Measurements from ENCODE around the gene TNFRSF4. TPM values are rescaled to one million over a fixed set of nuclear protein-coding genes. Genes with fewer than 3 reads are reported as not detected.
"Not testable (repeated sequence)": the region's sequence is repeated elsewhere in the genome, so short reads cannot be mapped to it uniquely, and the experiment has no call there.

Gene TNFRSF4
- total and polyA plus RNA-seq, 10 donors, result 6.6 to 23.4 (median 13.6) TPM

GRCh38 chr1:1197188-1197500 lies 16.8 kb downstream of the TNFRSF4 start:
- Histone ChIP-seq H3K4me1 (peaks cover 3 to 20% (median 10%) of the 10 kb centered on the region in 6 donors), H3K27me3 (replicated peaks in 1 of 7) (peaks cover 0 to 30% (median 7%) of the 10 kb centered on the region in 7 donors), H3K27ac (no peak overlapping the region), H3K9me3 (peaks cover 0 to 18% (median 14%) of the 10 kb centered on the region in 8 donors), H3K4me3 (no peak overlapping the region), H3K36me3 (no peaks in the 10 kb centered on the region)
- intact Hi-C loops (cut with DNase I; ENCODE audit: low total_unique reads), result no loop called here
- TF ChIP-seq POLR2AphosphoS5 (IDR thresholded peaks at IDR 0.05) (no peak), CTCF (IDR thresholded peaks at IDR 0.05 in 8 of 11, conservative IDR thresholded peaks at IDR 0.05 in 3 of 11) (no peak), POLR2A (IDR thresholded peaks at IDR 0.05) (no peak)
- 89 to 95% (median 91%) methylated on average over 8 of the region's 8 CpGs for WGBS, 5 donors
- DNase-seq, result no peak

DNA sequence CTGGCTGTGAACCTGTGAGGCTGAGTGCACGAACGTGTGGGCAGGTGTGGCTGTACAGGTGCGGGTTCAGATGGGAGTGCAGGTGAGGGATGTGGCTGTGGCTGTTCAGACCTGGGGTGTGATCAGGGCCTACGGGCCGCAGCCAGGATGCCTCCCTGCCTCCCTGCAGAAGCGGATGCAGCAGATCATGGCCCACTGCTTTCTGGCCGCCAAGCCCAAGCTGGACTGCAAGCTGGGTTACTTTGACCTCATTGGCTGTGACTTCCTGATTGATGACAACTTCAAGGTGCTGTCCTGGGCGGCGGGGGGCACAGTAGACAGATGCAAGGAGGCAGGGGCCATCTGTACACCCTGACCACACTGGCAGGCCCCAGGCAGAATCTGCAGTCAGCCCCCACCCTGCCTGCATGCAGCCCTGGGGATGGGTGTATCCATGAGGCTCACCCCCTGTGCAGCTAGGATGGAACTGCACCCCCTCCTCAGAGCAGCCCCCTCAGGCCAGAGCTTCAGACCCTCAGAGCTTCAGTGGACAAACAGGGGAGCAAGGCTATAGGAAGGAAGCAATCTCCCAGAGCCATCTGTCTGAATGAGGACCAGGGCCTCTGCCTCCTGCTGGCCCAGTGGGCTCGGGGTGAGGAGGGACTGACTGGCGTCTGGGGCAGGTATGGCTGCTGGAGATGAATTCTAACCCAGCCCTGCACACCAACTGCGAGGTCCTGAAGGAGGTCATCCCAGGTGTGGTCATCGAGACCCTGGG lies 17.3 kb downstream of the TNFRSF4 start:
- Histone ChIP-seq H3K27me3 (replicated peaks in 1 of 7) (peaks cover 0 to 30% (median 7%) of the 10 kb centered on the region in 7 donors), H3K4me1 (peaks cover 3 to 19% (median 10%) of the 10 kb centered on the region in 6 donors), H3K9me3 (peaks cover 0 to 22% (median 17%) of the 10 kb centered on the region in 8 donors), H3K27ac (no peak overlapping the region), H3K4me3 (no peak overlapping the region), H3K36me3 (no peaks in the 10 kb centered on the region)
- WGBS, 5 donors, result 79 to 87% (median 84%) methylated on average over 9 to 13 of the region's 13 CpGs
- intact Hi-C loops (cut with DNase I; ENCODE audit: low total_unique reads), result no loop called here
- TF ChIP-seq CTCF (IDR thresholded peaks at IDR 0.05 in 8 of 11, conservative IDR thresholded peaks at IDR 0.05 in 3 of 11) (no peak), POLR2AphosphoS5 (IDR thresholded peaks at IDR 0.05) (no peak), POLR2A (IDR thresholded peaks at IDR 0.05) (no peak)
- DNase-seq, result no peak

DNA sequence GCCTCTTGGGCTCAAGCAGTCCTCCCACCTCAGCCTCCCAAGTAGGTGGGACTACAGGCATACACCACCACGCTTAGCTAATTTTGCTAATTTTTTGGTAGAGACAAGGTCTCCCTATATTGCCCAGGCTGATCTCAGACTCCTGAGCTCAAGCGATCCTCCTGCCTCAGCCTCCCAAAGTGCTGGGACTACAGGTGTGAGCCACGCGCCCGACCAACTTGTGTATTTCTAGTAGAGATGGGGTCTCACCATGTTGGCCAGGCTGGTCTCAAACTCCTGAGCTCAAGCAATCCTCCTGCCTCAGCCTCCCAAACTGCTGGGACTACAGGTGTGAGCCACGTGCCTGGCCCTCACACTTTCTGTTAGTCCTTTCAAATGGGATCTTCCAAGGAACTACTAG lies 18.2 kb downstream of the TNFRSF4 start:
- intact Hi-C loops (cut with DNase I; ENCODE audit: low total_unique reads), result not testable (repeated sequence)

GRCh38 chr1:1194723-1195122 lies 19.2 kb downstream of the TNFRSF4 start:
- Histone ChIP-seq H3K9me3 (peaks cover 0 to 23% (median 17%) of the 10 kb centered on the region in 8 donors), H3K27ac (no peak overlapping the region), H3K4me1 (peaks cover 0 to under 1% (median 0%) of the 10 kb centered on the region in 6 donors), H3K27me3 (replicated peaks in 1 of 7) (peaks cover 0 to 11% (median 0%) of the 10 kb centered on the region in 7 donors), H3K4me3 (no peak overlapping the region), H3K36me3 (no peaks in the 10 kb centered on the region)
- intact Hi-C loops (cut with DNase I; ENCODE audit: low total_unique reads), result no loop called here
- no peak for TF ChIP-seq POLR2AphosphoS5 (IDR thresholded peaks at IDR 0.05)
- 61 to 95% (median 94%) methylated on average over 3 of the region's 3 CpGs for WGBS, 5 donors
- no peak for DNase-seq

More for the DNA sequence above, 18.2 kb downstream of the TNFRSF4 start:
- Histone ChIP-seq H3K9me3 (peaks cover 0 to 23% (median 17%) of the 10 kb centered on the region in 8 donors), H3K4me1 (peaks cover 3 to 10% (median 6%) of the 10 kb centered on the region in 6 donors), H3K27me3 (replicated peaks in 1 of 7) (peaks cover 0 to 21% (median 0%) of the 10 kb centered on the region in 7 donors)
- 84 to 100% (median 97%) methylated on average over 6 of the region's 6 CpGs for WGBS, 5 donors
- H3K36me3 ChIP-seq, H3K27ac ChIP-seq, DNase-seq, H3K4me3 ChIP-seq: not testable (repeated sequence)

DNA sequence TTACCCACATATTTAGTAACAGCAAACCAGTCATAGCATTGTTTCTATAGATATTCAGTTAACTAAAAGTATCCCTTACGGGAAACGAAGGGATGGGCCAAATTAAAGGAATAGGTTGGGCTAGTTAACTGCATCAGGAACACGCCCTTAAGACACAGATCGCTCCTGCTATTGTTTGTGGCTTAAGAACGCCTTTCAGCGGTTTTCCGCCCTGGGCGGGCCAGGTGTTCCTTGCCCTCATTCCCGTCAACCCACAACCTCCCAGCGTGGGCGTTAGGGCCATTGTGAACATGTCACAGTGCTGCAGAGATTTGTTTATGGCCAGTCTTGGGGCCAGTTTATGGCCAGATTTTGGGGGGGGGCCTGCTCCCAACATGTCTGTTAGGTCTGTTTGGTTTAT lies 22.2 kb downstream of the TNFRSF4 start:
- Histone ChIP-seq H3K9me3 (peaks cover 0 to 23% (median 17%) of the 10 kb centered on the region in 8 donors), H3K4me1 (peaks cover 0 to 5% (median 0%) of the 10 kb centered on the region in 6 donors), H3K4me3 (no peak overlapping the region), H3K27ac (no peak overlapping the region), H3K27me3 (replicated peaks in 1 of 7) (no peaks in the 10 kb centered on the region), H3K36me3 (no peaks in the 10 kb centered on the region)
- intact Hi-C loops (cut with DNase I; ENCODE audit: low total_unique reads), result no loop called here
- no peak for TF ChIP-seq POLR2A (IDR thresholded peaks at IDR 0.05)
- no peak for TF ChIP-seq POLR2AphosphoS5 (IDR thresholded peaks at IDR 0.05)
- no peak for TF ChIP-seq CTCF (IDR thresholded peaks at IDR 0.05 in 8 of 11, conservative IDR thresholded peaks at IDR 0.05 in 3 of 11)
- 71 to 95% (median 90%) methylated on average over 11 of the region's 11 CpGs for WGBS, 5 donors
- no peak for DNase-seq

Measured in spleen (tissue), 11 donors.